ENCODE measurements around the gene TLE7. TPM values are rescaled to one million over a fixed set of nuclear protein-coding genes. Genes with fewer than 3 reads are reported as not detected.

The TLE7 gene
- total RNA-seq, 4 donors from 2014 or later: not detected

GRCh38 chr16:71432906-71433305 is 8.9 kb downstream of the TLE7 start:
- peaks cover 0 to 8% (median 0%) of the 10 kb centered on the region in 4 donors for H3K9me3 ChIP-seq
- no peaks in the 10 kb centered on the region for H3K36me3 ChIP-seq
- no peak overlapping the region for H3K4me3 ChIP-seq
- intact Hi-C loops (cut with DNase I): no loop called here
- peaks cover 0 to 53% (median 0%) of the 10 kb centered on the region in 4 donors for H3K27me3 ChIP-seq
- WGBS: 90% methylated on average over 2 of the region's 6 CpGs
- no peak for DNase-seq (ENCODE audit: extremely low spot score)
- H3K27ac ChIP-seq (replicated peaks in 1 of 4): no peak overlapping the region
- no peak for TF ChIP-seq CTCF (IDR thresholded peaks at IDR 0.05)
- no peak for TF ChIP-seq EP300 (IDR thresholded peaks at IDR 0.05)
- no peak for TF ChIP-seq POLR2AphosphoS5 (IDR thresholded peaks at IDR 0.05)
- TF ChIP-seq POLR2A (IDR thresholded peaks at IDR 0.05; ENCODE audit: low read depth): no peak
- no peaks in the 10 kb centered on the region for H3K4me1 ChIP-seq

- H3K4me1 ChIP-seq: no peaks in the 10 kb centered on the region
- intact Hi-C loops (cut with DNase I): no loop called here
- no peaks in the 10 kb centered on the region for H3K36me3 ChIP-seq
- no peak overlapping the region for H3K4me3 ChIP-seq
- TF ChIP-seq EP300 (IDR thresholded peaks at IDR 0.05) (no peak), POLR2A (IDR thresholded peaks at IDR 0.05; ENCODE audit: low read depth) (no peak), POLR2AphosphoS5 (IDR thresholded peaks at IDR 0.05) (no peak), CTCF (IDR thresholded peaks at IDR 0.05) (no peak)
- DNase-seq (ENCODE audit: extremely low spot score): no peak
- WGBS: 92% methylated on average over 9 of the region's 9 CpGs
- peaks cover 0 to 56% (median 0%) of the 10 kb centered on the region in 4 donors for H3K27me3 ChIP-seq
- H3K9me3 ChIP-seq: peaks cover 0 to 8% (median 2%) of the 10 kb centered on the region in 4 donors
- no peak overlapping the region for H3K27ac ChIP-seq (replicated peaks in 1 of 4)
Measured at GRCh38 chr16:71431991-71432390, 9.9 kb downstream of the TLE7 start.

GRCh38 chr16:71431176-71431575 is 10.7 kb downstream of the TLE7 start:
- intact Hi-C loops (cut with DNase I): no loop called here
- WGBS: 89% methylated on average over 14 of the region's 14 CpGs
- peaks cover 0 to 8% (median 2%) of the 10 kb centered on the region in 4 donors for H3K9me3 ChIP-seq
- no peaks in the 10 kb centered on the region for H3K36me3 ChIP-seq
- no peak overlapping the region for H3K27ac ChIP-seq (replicated peaks in 1 of 4)
- DNase-seq (ENCODE audit: extremely low spot score): no peak
- H3K27me3 ChIP-seq: peaks cover 0 to 58% (median 3%) of the 10 kb centered on the region in 4 donors
- no peak overlapping the region for H3K4me3 ChIP-seq
- TF ChIP-seq POLR2A (IDR thresholded peaks at IDR 0.05; ENCODE audit: low read depth): no peak
- TF ChIP-seq CTCF (IDR thresholded peaks at IDR 0.05): no peak
- TF ChIP-seq POLR2AphosphoS5 (IDR thresholded peaks at IDR 0.05): no peak
- TF ChIP-seq EP300 (IDR thresholded peaks at IDR 0.05): no peak
- H3K4me1 ChIP-seq: peaks cover 0 to 1% (median 0%) of the 10 kb centered on the region in 4 donors

GRCh38 chr16:71430744-71431143 is 11.1 kb downstream of the TLE7 start:
- 77% methylated on average over 6 of the region's 6 CpGs for WGBS
- intact Hi-C loops (cut with DNase I): no loop called here
- H3K27ac ChIP-seq (replicated peaks in 1 of 4): no peak overlapping the region

GRCh38 chr16:71429581-71429980 is 12.3 kb downstream of the TLE7 start:
- intact Hi-C loops (cut with DNase I): no loop called here
- Histone ChIP-seq H3K4me1 (peaks cover 0 to 4% (median 0%) of the 10 kb centered on the region in 4 donors), H3K36me3 (no peaks in the 10 kb centered on the region), H3K9me3 (peaks cover 0 to 8% (median 2%) of the 10 kb centered on the region in 4 donors), H3K27ac (replicated peaks in 1 of 4) (no peak overlapping the region), H3K27me3 (peaks cover 0 to 68% (median 9%) of the 10 kb centered on the region in 4 donors), H3K4me3 (no peak overlapping the region)
- DNase-seq (ENCODE audit: extremely low spot score): no peak
- no peak for TF ChIP-seq POLR2AphosphoS5 (IDR thresholded peaks at IDR 0.05)
- TF ChIP-seq CTCF (IDR thresholded peaks at IDR 0.05): no peak
- TF ChIP-seq POLR2A (IDR thresholded peaks at IDR 0.05; ENCODE audit: low read depth): no peak
- no peak for TF ChIP-seq EP300 (IDR thresholded peaks at IDR 0.05)
- WGBS: 82% methylated on average over 3 of the region's 3 CpGs

More at GRCh38 chr16:71430744-71431143, 11.1 kb downstream of the TLE7 start:
- H3K9me3 ChIP-seq: peaks cover 0 to 8% (median 2%) of the 10 kb centered on the region in 4 donors
- H3K36me3 ChIP-seq: no peaks in the 10 kb centered on the region
- H3K27me3 ChIP-seq: peaks cover 0 to 58% (median 7%) of the 10 kb centered on the region in 4 donors
- no peak overlapping the region for H3K4me3 ChIP-seq
- TF ChIP-seq EP300 (IDR thresholded peaks at IDR 0.05): no peak
- no peak for DNase-seq (ENCODE audit: extremely low spot score)
- peaks cover 0 to 4% (median 0%) of the 10 kb centered on the region in 4 donors for H3K4me1 ChIP-seq

Measured in esophagus muscularis mucosa (tissue), 4 donors.